ENCODE measurements around the gene CD48. TPM values are rescaled to one million over a fixed set of nuclear protein-coding genes. Genes with fewer than 3 reads are reported as not detected.

Gene CD48
- total RNA-seq, 1 donor from 2014 or later: 0.56 TPM

GRCh38 chr1:160711276-160711601 is 383 bp downstream of the CD48 start:
- peaks cover 7% of the 10 kb centered on the region for H3K4me1 Mint-ChIP-seq
- no peaks in the 10 kb centered on the region for H3K9me3 Mint-ChIP-seq
- H3K4me3 Mint-ChIP-seq: no peak overlapping the region
- no peaks in the 10 kb centered on the region for H3K36me3 Mint-ChIP-seq
- H3K27me3 Mint-ChIP-seq (ENCODE audit: low read depth): no peaks in the 10 kb centered on the region
- TF ChIP-seq CTCF (IDR thresholded peaks at IDR 0.05; ENCODE audit: unreplicated experiment): no peak
- DNase-seq (ENCODE audit: low spot score in 2 of 2, unreplicated experiment in 2 of 2): no peak
- H3K27ac Mint-ChIP-seq: no peak overlapping the region

GRCh38 chr1:160710517-160711252 is 937 bp downstream of the CD48 start:
- Mint-ChIP-seq H3K27ac (no peak overlapping the region), H3K27me3 (ENCODE audit: low read depth) (no peaks in the 10 kb centered on the region), H3K4me1 (peaks cover 7% of the 10 kb centered on the region), H3K9me3 (no peaks in the 10 kb centered on the region), H3K36me3 (no peaks in the 10 kb centered on the region), H3K4me3 (no peak overlapping the region)
- no peak for DNase-seq (ENCODE audit: low spot score in 2 of 2, unreplicated experiment in 2 of 2)
- no peak for TF ChIP-seq CTCF (IDR thresholded peaks at IDR 0.05; ENCODE audit: unreplicated experiment)

GRCh38 chr1:160709715-160710114 is 1.9 kb downstream of the CD48 start:
- H3K4me1 Mint-ChIP-seq: peaks cover 7% of the 10 kb centered on the region
- H3K36me3 Mint-ChIP-seq: no peaks in the 10 kb centered on the region
- TF ChIP-seq CTCF (IDR thresholded peaks at IDR 0.05; ENCODE audit: unreplicated experiment): no peak
- no peak overlapping the region for H3K27ac Mint-ChIP-seq
- H3K27me3 Mint-ChIP-seq (ENCODE audit: low read depth): no peaks in the 10 kb centered on the region
- H3K4me3 Mint-ChIP-seq: no peak overlapping the region
- no peak for DNase-seq (ENCODE audit: low spot score in 2 of 2, unreplicated experiment in 2 of 2)
- no peaks in the 10 kb centered on the region for H3K9me3 Mint-ChIP-seq

GRCh38 chr1:160708801-160709200 is 2.8 kb downstream of the CD48 start:
- Mint-ChIP-seq H3K4me3 (no peak overlapping the region), H3K9me3 (no peaks in the 10 kb centered on the region)
- DNase-seq (ENCODE audit: low spot score in 2 of 2, unreplicated experiment in 2 of 2): no peak

GRCh38 chr1:160708118-160708517 is 3.5 kb downstream of the CD48 start:
- H3K27ac Mint-ChIP-seq: no peak overlapping the region
- no peak for TF ChIP-seq CTCF (IDR thresholded peaks at IDR 0.05; ENCODE audit: unreplicated experiment)
- peaks cover 8% of the 10 kb centered on the region for H3K4me1 Mint-ChIP-seq
- no peak for DNase-seq (ENCODE audit: low spot score in 2 of 2, unreplicated experiment in 2 of 2)
- no peak overlapping the region for H3K4me3 Mint-ChIP-seq
- H3K27me3 Mint-ChIP-seq (ENCODE audit: low read depth): no peaks in the 10 kb centered on the region
- no peaks in the 10 kb centered on the region for H3K9me3 Mint-ChIP-seq
- H3K36me3 Mint-ChIP-seq: no peaks in the 10 kb centered on the region

More at GRCh38 chr1:160708801-160709200, 2.8 kb downstream of the CD48 start:
- Mint-ChIP-seq H3K27me3 (ENCODE audit: low read depth) (no peaks in the 10 kb centered on the region), H3K27ac (no peak overlapping the region), H3K36me3 (no peaks in the 10 kb centered on the region), H3K4me1 (peaks cover 8% of the 10 kb centered on the region)
- TF ChIP-seq CTCF (IDR thresholded peaks at IDR 0.05; ENCODE audit: unreplicated experiment): no peak
